ENCODE measurements around the gene MCAT.
A peak's percentile ranks its signal among the peaks of the same experiment; 100 is the strongest.

- TF ChIP-seq CTCF (IDR thresholded peaks at IDR 0.05) (peak; percentile 16 to 81 (median 45)), POLR2A (IDR thresholded peaks at IDR 0.05) (peak; percentile 53 to 65)
Measured at GRCh38 chr22:43187171-43188099, 44.2 kb upstream of the MCAT start.

Data from adrenal gland (tissue), 5 donors.